ENCODE measurements around the gene KRT16. TPM values are rescaled to one million over a fixed set of nuclear protein-coding genes. Genes with fewer than 3 reads are reported as not detected.
"Not testable (repeated sequence)": the region's sequence is repeated elsewhere in the genome, so short reads cannot be mapped to it uniquely, and the experiment has no call there.

Gene KRT16
- total and polyA plus RNA-seq, 2 of the 8 experiments (the other 6 are each of a cell fraction or from before 2014, with no cell fraction given), result not detected

DNA sequence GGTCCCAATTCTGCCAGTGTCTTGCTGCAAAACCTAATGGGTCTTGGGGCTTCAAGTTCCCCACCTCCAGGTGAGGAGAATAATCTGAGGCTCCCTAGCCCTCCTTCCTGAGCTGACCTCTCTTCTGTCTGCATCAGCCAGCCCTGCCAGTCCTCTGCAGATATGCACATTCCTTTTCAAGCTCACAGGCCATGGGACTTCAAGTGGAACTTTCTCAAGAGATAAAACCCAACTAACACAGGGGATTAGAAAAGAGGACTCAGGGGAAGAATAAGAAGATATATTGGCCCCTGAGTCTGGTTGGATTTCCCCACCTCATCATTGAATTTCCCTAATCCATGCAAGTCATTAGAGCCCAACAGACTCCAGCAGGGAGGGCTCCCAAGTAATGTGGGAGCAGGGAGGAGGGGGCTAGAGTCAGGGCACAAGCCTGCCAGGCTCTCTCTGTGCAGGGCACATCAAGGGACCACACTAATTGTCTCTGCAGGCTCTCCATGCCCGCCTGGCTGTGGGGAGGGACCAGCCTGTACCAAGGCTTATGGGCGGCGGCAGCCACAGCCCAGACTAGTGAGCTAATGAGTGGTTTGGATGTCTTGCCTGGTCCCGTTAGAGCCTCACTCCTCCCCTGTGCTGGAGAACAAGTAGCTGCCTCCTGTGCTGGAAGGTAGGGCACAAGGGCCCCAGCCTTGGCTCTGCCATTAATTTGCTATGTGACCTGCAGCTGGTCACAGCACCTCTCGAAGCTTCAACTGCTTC is 27.1 kb downstream of the KRT16 start (continued):
- no peak for TF ChIP-seq USF2 (IDR thresholded peaks at IDR 0.05; ENCODE audit: low read length)
- TF ChIP-seq SIRT6 (IDR thresholded peaks at IDR 0.05; ENCODE audit: low read length), result no peak
- TF ChIP-seq SP2 (IDR thresholded peaks at IDR 0.05; ENCODE audit: low read length), result no peak
- TF ChIP-seq PHF8 (conservative IDR thresholded peaks at IDR 0.05; ENCODE audit: low read depth, low read length), result no peak
- no peak for TF ChIP-seq FOSL1 (IDR thresholded peaks at IDR 0.05; ENCODE audit: insufficient read depth, low read depth, low read length)

DNA sequence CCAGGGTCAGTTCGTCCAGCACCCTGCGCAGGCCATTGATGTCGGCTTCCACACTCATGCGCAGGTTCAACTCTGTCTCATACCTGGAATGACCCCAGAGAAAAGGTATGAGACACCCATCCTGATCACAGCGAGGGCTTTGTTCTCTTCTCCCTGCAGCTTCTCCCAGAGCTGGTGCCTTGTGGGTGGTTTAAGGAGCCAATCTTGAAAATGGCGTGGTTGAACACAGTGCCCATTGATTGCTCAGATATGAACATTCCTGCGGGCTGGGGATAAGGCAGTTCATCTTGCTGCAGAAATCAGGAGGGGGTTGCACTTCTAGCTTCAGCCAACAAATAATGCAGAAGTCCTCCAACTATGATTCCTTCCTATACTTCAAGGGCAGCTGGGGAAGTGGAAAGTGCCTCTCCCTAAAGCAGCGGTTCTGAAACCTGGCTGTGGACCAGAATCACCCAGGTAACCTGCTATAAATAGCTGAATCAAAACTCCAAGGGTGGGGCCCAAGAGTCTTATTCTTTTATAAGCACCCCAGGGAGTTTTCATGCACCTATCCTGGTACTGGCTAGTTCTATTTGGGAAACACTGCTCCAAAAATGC is 28.1 kb downstream of the KRT16 start:
- H3K4me3 ChIP-seq (ENCODE audit: extremely low read depth in 1 of 4, insufficient read depth in 2 of 4, low read depth in 3 of 4, low read length in 4 of 4); POLR2A ChIA-PET (ENCODE audit: partially characterized antibody); H4K91ac ChIP-seq (replicated peaks; ENCODE audit: insufficient read length, low read length); H3K23ac ChIP-seq (ENCODE audit: insufficient read length); H3K4me1 ChIP-seq (replicated peaks in 1 of 4; ENCODE audit: control insufficient read depth in 3 of 4, insufficient read depth in 4 of 4, low read length in 3 of 4); H3K27ac ChIP-seq (ENCODE audit: low read depth, low read length); H2AFZ ChIP-seq (ENCODE audit: low read length); H2AK5ac ChIP-seq (ENCODE audit: low read depth, low read length); H3K9ac ChIP-seq (replicated peaks in 1 of 4; ENCODE audit: extremely low read depth in 1 of 4, low read depth in 3 of 4, low read length in 3 of 4); H2BK120ac ChIP-seq (replicated peaks; ENCODE audit: low read depth, low read length); DNase-seq (ENCODE audit: low read depth in 1 of 2, low spot score in 2 of 2); H2BK12ac ChIP-seq (ENCODE audit: low read depth, low read length); H2BK15ac ChIP-seq (ENCODE audit: low read length); H3K27me3 ChIP-seq (replicated peaks in 1 of 4; ENCODE audit: control insufficient read depth in 3 of 4, extremely low read depth in 1 of 4, insufficient read depth in 3 of 4, low read length in 3 of 4); H3K36me3 ChIP-seq (ENCODE audit: control insufficient read depth in 2 of 4, insufficient read depth in 4 of 4, low read length in 3 of 4); H3K4me2 ChIP-seq (ENCODE audit: insufficient read depth in 1 of 2, low read depth in 2 of 2, low read length in 2 of 2); H3K56ac ChIP-seq (replicated peaks; ENCODE audit: insufficient read length, low read depth, low read length); H4K8ac ChIP-seq (ENCODE audit: extremely low read depth, insufficient read depth, low read length); H3K18ac ChIP-seq (ENCODE audit: extremely low read depth, low read length); H4K20me1 ChIP-seq (replicated peaks in 1 of 2; ENCODE audit: control insufficient read depth in 1 of 2, insufficient read depth in 2 of 2, low read length in 2 of 2); FAIRE-seq; H3K23me2 ChIP-seq (ENCODE audit: low read depth, low read length); H2BK5ac ChIP-seq (ENCODE audit: low read depth, low read length); H3K79me1 ChIP-seq (ENCODE audit: low read depth, low read length); H4K5ac ChIP-seq (ENCODE audit: insufficient read length, low read depth, low read length); H3K9me3 ChIP-seq (ENCODE audit: insufficient read depth in 2 of 2, low read depth in 1 of 2, low read length in 1 of 2); H3K4ac ChIP-seq (replicated peaks; ENCODE audit: insufficient read length, low read depth, low read length); H3K14ac ChIP-seq (ENCODE audit: insufficient read length); H2BK20ac ChIP-seq (ENCODE audit: low read length); H3K79me2 ChIP-seq (ENCODE audit: control insufficient read depth in 1 of 2, insufficient read depth in 2 of 2, low read length in 2 of 2): not testable (repeated sequence)
- 93% methylated on average over 8 of the region's 8 CpGs; no CpG with 5 or more reads in 1 of the 2 experiments for WGBS, 2 experiments (ENCODE audit: extremely low coverage in 1 of 2, insufficient coverage in 1 of 2, insufficient read length in 1 of 2, insufficient replicate concordance in 2 of 2, low coverage in 1 of 2, low lambda C conversion rate in 2 of 2, missing lambda C conversion rate in 1 of 2)
- CTCF ChIA-PET (ENCODE audit: partially characterized antibody), result interaction anchor here (0.6 to 5.4 kb wide), 10 partner anchors 9 to 98 kb away, joined by 3 to 46 read pairs (median 6); no protein-coding TSS in a partner anchor

All from H1 (cell line).